ENCODE data around the gene PROM2. TPM values are rescaled to one million over a fixed set of nuclear protein-coding genes. Genes with fewer than 3 reads are reported as not detected.

Gene PROM2
- total RNA-seq, 3 donors from 2014 or later, result 24.4 to 44.0 (median 35.8) TPM

- intact Hi-C loops (cut with DNase I, micrococcal nuclease), result no loop called here
- peak in 1 of 3 donors; percentile 7 for DNase-seq
- TF ChIP-seq CTCF (IDR thresholded peaks at IDR 0.05), result no peak
- Histone ChIP-seq H3K9me3 (no peaks in the 10 kb centered on the region), H3K4me3 (no peak overlapping the region), H3K36me3 (ENCODE audit: low read depth) (no peaks in the 10 kb centered on the region), H3K4me1 (ENCODE audit: low read depth) (no peaks in the 10 kb centered on the region)
- ATAC-seq, result no peak
Measured at GRCh38 chr2:95282458-95282857, 8.2 kb downstream of the PROM2 start.

- intact Hi-C loops (cut with DNase I, micrococcal nuclease), result no loop called here
- TF ChIP-seq CTCF (IDR thresholded peaks at IDR 0.05), result no peak
Measured at GRCh38 chr2:95283562-95283961, 9.3 kb downstream of the PROM2 start.

GRCh38 chr2:95284886-95285541 lies 10.8 kb downstream of the PROM2 start:
- intact Hi-C loops (cut with DNase I, micrococcal nuclease), result no loop called here
- H3K4me3 ChIP-seq, result no peak overlapping the region
- no peaks in the 10 kb centered on the region for H3K4me1 ChIP-seq (ENCODE audit: low read depth)
- H3K9me3 ChIP-seq, result no peaks in the 10 kb centered on the region
- no peak for DNase-seq
- H3K36me3 ChIP-seq (ENCODE audit: low read depth), result no peaks in the 10 kb centered on the region
- TF ChIP-seq CTCF (IDR thresholded peaks at IDR 0.05), result no peak
- no peak for ATAC-seq

More at GRCh38 chr2:95283562-95283961, 9.3 kb downstream of the PROM2 start:
- H3K36me3 ChIP-seq (ENCODE audit: low read depth), result no peaks in the 10 kb centered on the region
- no peaks in the 10 kb centered on the region for H3K9me3 ChIP-seq
- ATAC-seq, result no peak
- no peaks in the 10 kb centered on the region for H3K4me1 ChIP-seq (ENCODE audit: low read depth)
- no peak overlapping the region for H3K4me3 ChIP-seq
- no peak for DNase-seq

- Histone ChIP-seq H3K36me3 (ENCODE audit: low read depth) (no peaks in the 10 kb centered on the region), H3K9me3 (no peaks in the 10 kb centered on the region), H3K4me1 (ENCODE audit: low read depth) (no peaks in the 10 kb centered on the region), H3K4me3 (no peak overlapping the region)
- DNase-seq (no peak), ATAC-seq (no peak)
- intact Hi-C loops (cut with DNase I, micrococcal nuclease), result no loop called here
- no peak for TF ChIP-seq CTCF (IDR thresholded peaks at IDR 0.05)
Measured at GRCh38 chr2:95285542-95285932, 11.3 kb downstream of the PROM2 start.

GRCh38 chr2:95287336-95287735 lies 13.1 kb downstream of the PROM2 start:
- Histone ChIP-seq H3K9me3 (peaks cover 4% of the 10 kb centered on the region), H3K4me3 (no peak overlapping the region), H3K36me3 (ENCODE audit: low read depth) (no peaks in the 10 kb centered on the region), H3K4me1 (ENCODE audit: low read depth) (no peaks in the 10 kb centered on the region)
- ATAC-seq, result no peak
- TF ChIP-seq CTCF (IDR thresholded peaks at IDR 0.05), result no peak
- no peak for DNase-seq
- intact Hi-C loops (cut with DNase I, micrococcal nuclease), result no loop called here

GRCh38 chr2:95287806-95288205 lies 13.6 kb downstream of the PROM2 start:
- H3K36me3 ChIP-seq (ENCODE audit: low read depth), result no peaks in the 10 kb centered on the region
- H3K9me3 ChIP-seq, result peaks cover 4% of the 10 kb centered on the region
- no peaks in the 10 kb centered on the region for H3K4me1 ChIP-seq (ENCODE audit: low read depth)
- intact Hi-C loops (cut with DNase I, micrococcal nuclease), result no loop called here
- no peak for DNase-seq
- H3K4me3 ChIP-seq, result no peak overlapping the region
- TF ChIP-seq CTCF (IDR thresholded peaks at IDR 0.05), result no peak
- ATAC-seq, result no peak

All from mucosa of descending colon (tissue), 3 donors.